Renal cortex interstitium (tissue), 15 donors: Measurements from ENCODE around the gene CCN5. TPM values are rescaled to one million over a fixed set of nuclear protein-coding genes. Genes with fewer than 3 reads are reported as not detected.
"Not testable (repeated sequence)": the region's sequence is repeated elsewhere in the genome, so short reads cannot be mapped to it uniquely, and the experiment has no call there.

ENCODE experiments used
- DNase-seq, 11 donors: peaks; one replicate each; pipeline ENCODE4 v3.0.0-alpha.2; 2013; ENCODE audit warnings: low read depth in 9 of 11, low spot score in 4 of 11; ENCODE audit errors: extremely low read depth in 1 of 11
- long read RNA-seq, 16 experiments: transcript quantifications; one replicate each; lab custom pipeline, GENCODE V29; 2026
- polyA plus RNA-seq, 3 donors: library from polyadenylated mRNA; unstranded; fragments of 120-200 nt; gene quantifications; one replicate each; pipeline ENCODE4 v1.2.1, GENCODE V29; 2013; ENCODE audit not compliant: insufficient read length in 3 of 3

The CCN5 gene
- under 1 TPM in 2 of 3 donors, not detected in 1; 0.17 to 0.26 TPM for polyA plus RNA-seq
- long read RNA-seq, donor 1: 0 reads
- long read RNA-seq, donor 2: 0 reads
- long read RNA-seq, donor 3: 0 reads
- long read RNA-seq, donor 4: 0 reads
- long read RNA-seq, donor 5: 0 reads
- long read RNA-seq, donor 6: 0 reads
- long read RNA-seq, donor 7: 0 reads
- long read RNA-seq, donor 8: 0 reads
- long read RNA-seq, donor 9: 0 reads
- long read RNA-seq, donor 10: 0 reads
- long read RNA-seq, donor 11: 0 reads
- long read RNA-seq, donor 12: 0 reads
- long read RNA-seq, donor 13: 0 reads
- long read RNA-seq, donor 14: 0 reads
- long read RNA-seq, donor 15: 0 reads
- long read RNA-seq, donor 16: 0 reads

GRCh38 chr20:44714701-44715498 lies at the start of gene CCN5:
Gene CCN5, plus strand, starts transcription at chr20:44715369. Its CDS starts 22 bp downstream, at chr20:44715391.
- no peak for DNase-seq

GRCh38 chr20:44666066-44666465 lies 49.1 kb upstream of the CCN5 start:
- DNase-seq: no peak

- DNase-seq: not testable (repeated sequence)
Observed at GRCh38 chr20:44670851-44671250, 44.3 kb upstream of the CCN5 start.

- not testable (repeated sequence) for DNase-seq
Observed at GRCh38 chr20:44671541-44671940, 43.6 kb upstream of the CCN5 start.

- not testable (repeated sequence) for DNase-seq
Observed at GRCh38 chr20:44672318-44672902, 42.8 kb upstream of the CCN5 start.

- no peak for DNase-seq
Observed at GRCh38 chr20:44678242-44678641, 36.9 kb upstream of the CCN5 start.

GRCh38 chr20:44678990-44679611 lies 36.1 kb upstream of the CCN5 start:
- DNase-seq: no peak

GRCh38 chr20:44681796-44682566 lies 33.2 kb upstream of the CCN5 start:
- no peak for DNase-seq

GRCh38 chr20:44683263-44684046 lies 31.7 kb upstream of the CCN5 start:
- peak in 7 of 11 donors; percentile 23 to 58 (median 38) for DNase-seq

GRCh38 chr20:44684047-44684967 lies 30.9 kb upstream of the CCN5 start:
- no peak for DNase-seq

GRCh38 chr20:44686934-44687333 lies 28.2 kb upstream of the CCN5 start:
- DNase-seq: no peak

- no peak for DNase-seq
Observed at GRCh38 chr20:44688053-44688625, 27.0 kb upstream of the CCN5 start.

GRCh38 chr20:44689809-44690208 lies 25.4 kb upstream of the CCN5 start:
- DNase-seq: no peak

- no peak for DNase-seq
Observed at GRCh38 chr20:44690781-44691423, 24.3 kb upstream of the CCN5 start.

GRCh38 chr20:44691424-44692423 lies 23.4 kb upstream of the CCN5 start:
- no peak for DNase-seq
